Measurements from ENCODE around the gene IGFL1. TPM values are rescaled to one million over a fixed set of nuclear protein-coding genes. Genes with fewer than 3 reads are reported as not detected.
"Not testable (repeated sequence)": the region's sequence is repeated elsewhere in the genome, so short reads cannot be mapped to it uniquely, and the experiment has no call there.

Gene IGFL1
- total RNA-seq, 3 donors from 2014 or later: not detected

- Histone ChIP-seq H3K36me3 (ENCODE audit: low read depth) (no peaks in the 10 kb centered on the region), H3K4me3 (no peak overlapping the region), H3K9me3 (no peaks in the 10 kb centered on the region), H3K4me1 (ENCODE audit: low read depth) (no peaks in the 10 kb centered on the region)
- no peak for DNase-seq
- TF ChIP-seq CTCF (IDR thresholded peaks at IDR 0.05): no peak
- ATAC-seq: no peak
- intact Hi-C loops (cut with DNase I, micrococcal nuclease): no loop called here
Measured at GRCh38 chr19:46232468-46232867, 2.9 kb downstream of the IGFL1 start.

- ATAC-seq (no peak), DNase-seq (no peak)
- no peaks in the 10 kb centered on the region for H3K4me1 ChIP-seq (ENCODE audit: low read depth)
- no peak overlapping the region for H3K4me3 ChIP-seq
- no peaks in the 10 kb centered on the region for H3K36me3 ChIP-seq (ENCODE audit: low read depth)
- no peak for TF ChIP-seq CTCF (IDR thresholded peaks at IDR 0.05)
- intact Hi-C loops (cut with DNase I, micrococcal nuclease): no loop called here
- H3K9me3 ChIP-seq: no peaks in the 10 kb centered on the region
Measured at GRCh38 chr19:46232938-46233621, 3.5 kb downstream of the IGFL1 start.

- H3K9me3 ChIP-seq; ATAC-seq; H3K36me3 ChIP-seq (ENCODE audit: low read depth); H3K4me1 ChIP-seq (ENCODE audit: low read depth); intact Hi-C loops (cut with DNase I, micrococcal nuclease); DNase-seq; H3K4me3 ChIP-seq: not testable (repeated sequence)
Measured at GRCh38 chr19:46233871-46234270, 4.3 kb downstream of the IGFL1 start.

- DNase-seq; H3K4me1 ChIP-seq (ENCODE audit: low read depth); intact Hi-C loops (cut with DNase I, micrococcal nuclease); ATAC-seq; H3K4me3 ChIP-seq; H3K9me3 ChIP-seq; H3K36me3 ChIP-seq (ENCODE audit: low read depth): not testable (repeated sequence)
Measured at GRCh38 chr19:46238141-46238540, 8.6 kb downstream of the IGFL1 start.

- intact Hi-C loops (cut with DNase I, micrococcal nuclease): no loop called here
- Histone ChIP-seq H3K4me1 (ENCODE audit: low read depth) (no peaks in the 10 kb centered on the region), H3K9me3 (no peaks in the 10 kb centered on the region), H3K4me3 (no peak overlapping the region), H3K36me3 (ENCODE audit: low read depth) (no peaks in the 10 kb centered on the region)
- no peak for TF ChIP-seq CTCF (IDR thresholded peaks at IDR 0.05)
- DNase-seq (no peak), ATAC-seq (no peak)
Measured at GRCh38 chr19:46239193-46240024, 9.9 kb downstream of the IGFL1 start.

- H3K9me3 ChIP-seq: no peaks in the 10 kb centered on the region
- intact Hi-C loops (cut with DNase I, micrococcal nuclease): no loop called here
- ATAC-seq (no peak), DNase-seq (no peak)
- H3K4me1 ChIP-seq (ENCODE audit: low read depth): no peaks in the 10 kb centered on the region
- H3K4me3 ChIP-seq: no peak overlapping the region
- H3K36me3 ChIP-seq (ENCODE audit: low read depth): no peaks in the 10 kb centered on the region
- no peak for TF ChIP-seq CTCF (IDR thresholded peaks at IDR 0.05)
Measured at GRCh38 chr19:46240693-46241092, 11.2 kb downstream of the IGFL1 start.

Measured in mucosa of descending colon (tissue), 3 donors.